Left ventricle myocardium superior (tissue), 1 donor: Measurements from ENCODE around the gene TNFAIP8L3. TPM values are rescaled to one million over a fixed set of nuclear protein-coding genes. Genes with fewer than 3 reads are reported as not detected.
"Not testable (repeated sequence)": the region's sequence is repeated elsewhere in the genome, so short reads cannot be mapped to it uniquely, and the experiment has no call there.

Source experiments
- ATAC-seq: fragments of 200-7000 bp; cut with Tn5 transposase; one replicate; pipeline ENCODE4 v1.9.1; 2020; ENCODE audit warnings: mild to moderate bottlenecking, moderate library complexity
- DNase-seq: peaks from one replicate; pipeline ENCODE4 v3.0.0-alpha.2; 2020
- intact Hi-C: fragments of 100-400 bp; cut with micrococcal nuclease; formaldehyde crosslinking; loops from one replicate; pipeline ENCODE4 v1.11.0; 2022
- total RNA-seq: library from RNA; stranded (reverse); fragmentation: NEBNext Ultra II Directional; extraction: Animal tissue kit (Norgen Biotek cat#: 25700); gene quantifications from one replicate; pipeline ENCODE4 v1.2.1, GENCODE V29; 2021
- donor health status: DM: no; HTN: yes; CAD: no; lungs with severe emphysema.

The TNFAIP8L3 gene
- total RNA-seq, 1 donor from 2014 or later, result 4.9 TPM

GRCh38 chr15:51074926-51075325 is 19.8 kb downstream of the TNFAIP8L3 start:
- no peak for ATAC-seq
- intact Hi-C loops, result no loop called here
- DNase-seq, result no peak

GRCh38 chr15:51071578-51071977 is 23.1 kb downstream of the TNFAIP8L3 start:
- no peak for DNase-seq
- no peak for ATAC-seq
- intact Hi-C loops, result no loop called here

- no peak for ATAC-seq
- intact Hi-C loops, result no loop called here
- no peak for DNase-seq
Observed at GRCh38 chr15:51069983-51070382, 24.7 kb downstream of the TNFAIP8L3 start.

GRCh38 chr15:51067510-51067909 is 27.2 kb downstream of the TNFAIP8L3 start:
- DNase-seq (no peak), ATAC-seq (no peak)
- intact Hi-C loops, result no loop called here

DNA sequence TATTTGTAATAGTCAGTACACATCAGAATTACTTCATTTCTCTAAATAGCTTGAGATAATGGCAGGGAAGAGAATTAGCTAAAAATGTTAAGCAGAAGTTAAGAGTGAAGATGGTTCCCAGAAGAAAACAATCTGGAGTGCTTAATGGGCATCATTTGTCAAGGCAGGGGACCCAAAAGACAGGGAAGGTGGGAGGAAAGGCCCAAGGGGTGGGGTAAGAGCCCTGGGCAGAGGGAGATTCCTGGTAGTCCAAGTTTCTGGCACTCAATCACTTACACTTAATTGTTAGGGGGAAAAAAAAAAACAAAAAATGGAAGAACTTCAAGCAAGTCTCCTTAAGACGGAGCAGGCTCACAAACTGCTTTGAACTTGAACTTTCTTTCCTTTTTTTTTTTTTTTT is 28.9 kb downstream of the TNFAIP8L3 start:
- DNase-seq (no peak), ATAC-seq (no peak)
- intact Hi-C loops, result no loop called here

- intact Hi-C loops, result no loop called here
- no peak for DNase-seq
- ATAC-seq, result no peak
Observed at GRCh38 chr15:51065261-51065660, 29.4 kb downstream of the TNFAIP8L3 start.

GRCh38 chr15:51062736-51063135 is 32.0 kb downstream of the TNFAIP8L3 start:
- intact Hi-C loops, result no loop called here
- DNase-seq (no peak), ATAC-seq (no peak)

GRCh38 chr15:51060030-51060673 is 34.6 kb downstream of the TNFAIP8L3 start:
- intact Hi-C loops, result no loop called here
- DNase-seq (no peak), ATAC-seq (no peak)

DNA sequence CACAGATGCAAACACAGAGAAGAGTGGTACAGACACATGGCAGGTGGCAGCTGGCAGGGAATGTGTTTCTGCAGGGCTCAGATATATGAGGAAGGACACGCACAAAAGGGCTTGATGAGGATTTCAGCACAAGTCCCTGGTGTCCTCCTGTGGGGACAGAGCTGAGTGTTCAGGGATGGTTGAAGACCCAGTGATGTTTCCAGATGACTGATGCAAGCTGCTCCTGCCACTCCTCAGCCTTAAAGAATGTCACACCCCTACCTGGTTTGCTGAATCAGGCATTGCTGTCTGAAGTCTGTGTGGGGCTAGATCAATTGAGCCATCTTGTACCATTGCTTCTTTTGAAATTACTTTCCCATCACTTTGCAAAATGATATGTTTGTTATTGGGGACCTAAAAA is 40.2 kb downstream of the TNFAIP8L3 start:
- DNase-seq (no peak), ATAC-seq (no peak)
- intact Hi-C loops, result no loop called here

DNA sequence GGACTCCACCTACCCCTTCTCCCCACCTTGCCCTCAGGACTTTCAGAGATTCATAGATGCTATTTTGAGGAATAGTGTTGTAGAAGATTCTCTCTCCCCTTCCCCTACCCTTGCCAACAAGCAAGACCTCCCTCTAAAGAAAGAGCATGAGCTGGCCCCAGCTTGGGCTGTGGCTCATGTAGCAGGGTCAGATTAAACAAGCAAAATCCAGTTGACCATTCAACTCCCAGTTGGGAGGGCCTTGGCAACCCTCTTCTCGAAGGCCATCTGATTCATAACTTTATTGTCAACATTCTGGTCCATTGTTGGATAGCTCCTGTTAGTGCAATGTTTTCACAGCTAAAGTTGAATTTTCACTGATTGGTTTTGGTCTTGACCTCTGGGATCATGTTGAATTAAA is 41.1 kb downstream of the TNFAIP8L3 start:
- ATAC-seq (no peak), DNase-seq (no peak)
- intact Hi-C loops, result no loop called here

DNA sequence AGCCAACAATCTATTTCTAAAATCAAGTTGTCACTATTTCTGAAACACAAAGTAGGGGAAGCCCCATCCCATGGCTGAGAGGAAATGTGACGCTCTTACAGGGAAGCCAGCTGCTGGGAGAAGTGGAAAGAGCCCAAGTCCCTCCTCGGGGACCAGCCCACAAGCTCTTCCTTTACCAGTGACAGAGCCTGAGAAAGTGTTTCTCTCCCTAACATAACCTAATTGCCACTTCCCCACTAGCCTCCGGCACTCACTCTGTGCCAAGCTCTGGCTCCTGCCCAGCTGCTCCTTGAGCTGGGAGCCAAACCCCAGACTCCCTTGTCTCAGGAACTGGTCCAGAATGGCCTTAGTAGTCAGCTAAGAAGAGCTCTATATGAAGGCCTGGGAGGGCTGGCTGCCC is 42.9 kb downstream of the TNFAIP8L3 start:
- peak; percentile 78 for DNase-seq
- ATAC-seq, result peak; percentile 89
- intact Hi-C loops, result no loop called here

GRCh38 chr15:51049081-51049480 is 45.6 kb downstream of the TNFAIP8L3 start:
- intact Hi-C loops, result no loop called here
- ATAC-seq, result peak; percentile 32
- no peak for DNase-seq

DNA sequence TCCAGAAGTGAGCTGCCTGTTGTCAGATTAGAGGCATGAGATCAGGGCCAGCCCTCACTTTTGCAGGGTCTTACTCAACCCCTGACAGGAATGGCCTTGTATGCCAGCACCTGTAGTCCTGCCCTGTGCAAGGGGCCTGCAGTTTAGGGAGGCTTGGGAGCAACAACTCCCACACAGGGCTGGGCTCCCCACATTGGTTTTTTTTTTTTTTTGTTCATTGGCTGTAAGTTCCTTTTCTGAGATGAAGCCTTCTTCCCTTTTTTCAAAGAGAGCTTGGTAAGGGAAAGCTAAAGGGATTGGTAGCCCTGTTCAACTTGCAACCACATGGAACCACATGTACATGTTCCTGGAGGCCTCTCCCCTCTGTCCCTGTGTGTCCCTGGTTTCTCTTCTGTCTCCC is 46.4 kb downstream of the TNFAIP8L3 start:
- DNase-seq (no peak), ATAC-seq (no peak)
- intact Hi-C loops, result no loop called here

DNA sequence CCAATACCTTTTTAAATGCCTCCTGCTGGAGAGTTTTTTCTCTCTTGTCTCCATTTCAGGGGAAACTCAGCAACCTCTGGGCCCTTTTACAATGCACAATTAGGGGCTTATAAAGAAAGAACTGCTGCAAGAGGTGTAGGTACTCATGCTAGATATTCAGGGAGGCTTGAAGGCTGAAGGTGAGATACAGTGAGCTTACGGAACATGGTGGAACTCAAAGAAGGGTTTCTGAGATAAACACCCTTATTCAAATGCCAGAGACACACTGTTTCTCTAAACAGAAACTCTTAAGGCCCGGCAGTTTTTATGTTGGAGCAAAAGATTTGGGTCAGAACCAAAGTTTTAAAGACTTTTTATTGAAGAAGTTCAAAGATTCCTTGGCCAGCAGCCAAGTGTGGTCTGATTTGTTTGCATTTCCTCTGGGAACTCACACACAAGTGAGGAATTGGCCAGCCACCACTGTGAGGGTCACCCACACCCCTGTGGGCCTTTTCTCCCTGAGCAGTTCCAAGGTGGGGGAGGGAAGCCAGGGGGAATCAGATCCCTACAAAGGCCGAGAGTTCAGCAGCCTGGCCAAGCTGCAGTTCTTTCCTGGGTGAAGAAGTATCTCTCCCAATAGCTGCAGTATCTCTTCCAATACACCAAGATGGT is 47.8 kb downstream of the TNFAIP8L3 start:
- ATAC-seq (no peak), DNase-seq (peak; percentile 34)

DNA sequence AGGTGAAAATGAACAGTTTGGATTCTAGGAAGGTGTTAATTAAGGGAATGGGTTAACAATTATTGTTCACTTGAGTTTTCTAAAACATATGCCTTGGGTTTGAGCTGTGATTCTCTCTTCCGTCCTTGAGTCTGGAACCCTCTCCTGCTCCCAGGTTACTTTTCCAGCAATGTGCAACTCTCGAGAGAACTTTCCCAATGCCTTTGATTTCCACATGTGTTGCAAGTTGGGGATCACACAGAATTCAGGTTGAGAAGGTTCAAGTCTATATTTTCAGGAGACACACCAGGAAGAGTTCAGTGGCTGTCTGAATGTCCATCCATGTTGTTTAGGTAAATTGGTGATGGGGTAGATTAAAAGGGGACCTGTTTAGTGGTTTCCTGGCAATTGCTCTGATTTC is 48.7 kb downstream of the TNFAIP8L3 start:
- ATAC-seq, result no peak
- no peak for DNase-seq

More for the DNA sequence above, 47.8 kb downstream of the TNFAIP8L3 start:
- intact Hi-C loops, result no loop called here

GRCh38 chr15:51044037-51044727 is 50.5 kb downstream of the TNFAIP8L3 start:
- DNase-seq, result no peak
- ATAC-seq, result no peak
- intact Hi-C loops, result no loop called here

More for the DNA sequence above, 48.7 kb downstream of the TNFAIP8L3 start:
- intact Hi-C loops, result no loop called here

DNA sequence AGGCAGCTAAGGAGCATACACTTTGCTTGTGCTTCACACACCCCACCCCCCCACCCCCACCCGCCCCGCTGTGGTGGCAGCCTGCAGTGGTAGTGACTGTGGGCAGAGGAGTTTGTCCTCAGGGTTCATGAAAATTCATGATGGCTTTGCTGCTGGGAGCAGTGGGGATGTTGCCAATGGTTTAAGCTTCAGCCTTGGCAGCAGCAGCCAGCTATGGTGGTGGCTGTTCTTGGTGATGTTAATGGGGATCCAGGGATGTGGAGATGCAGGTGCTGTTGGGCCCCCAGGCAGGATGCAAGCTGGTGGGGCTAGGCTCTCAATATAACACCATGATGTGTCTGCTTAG is 55.8 kb downstream of the TNFAIP8L3 start:
- no peak for ATAC-seq
- no peak for DNase-seq
- intact Hi-C loops, result no loop called here

- no peak for DNase-seq
- no peak for ATAC-seq
- intact Hi-C loops, result no loop called here
Observed at GRCh38 chr15:51038162-51038973, 56.3 kb downstream of the TNFAIP8L3 start.

DNA sequence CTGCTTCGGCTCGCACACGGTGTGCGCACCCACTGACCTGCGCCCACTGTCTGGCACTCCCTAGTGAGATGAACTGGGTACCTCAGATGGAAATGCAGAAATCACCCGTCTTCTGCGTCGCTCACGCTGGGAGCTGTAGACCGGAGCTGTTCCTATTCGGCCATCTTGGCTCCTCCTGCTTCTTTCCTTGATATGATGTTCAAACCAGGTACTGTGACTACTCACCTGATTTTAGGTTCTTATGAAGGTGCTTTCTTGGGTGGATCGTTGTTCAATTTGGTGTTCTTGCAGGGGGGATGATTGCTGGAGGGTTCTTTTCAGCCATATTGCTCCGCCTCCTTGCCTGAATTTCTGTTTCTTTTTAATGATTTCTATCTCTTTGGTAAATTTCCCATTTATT is 57.2 kb downstream of the TNFAIP8L3 start:
- DNase-seq, ATAC-seq, intact Hi-C loops: not testable (repeated sequence)
